Neural crest cell (in vitro differentiated cells): Measurements from ENCODE around the gene TNK2. TPM values are rescaled to one million over a fixed set of nuclear protein-coding genes. Genes with fewer than 3 reads are reported as not detected.
"Not testable (repeated sequence)": the region's sequence is repeated elsewhere in the genome, so short reads cannot be mapped to it uniquely, and the experiment has no call there.

ENCODE experiments used
- DNase-seq: peaks from one replicate; pipeline ENCODE4 v3.0.0; 2021; ENCODE audit warnings: low read depth, mixed read lengths, low spot score
- H3K27ac Mint-ChIP-seq: one replicate; pipeline ENCODE4 v1.8.0; 2021; ENCODE audit warnings: mild to moderate bottlenecking, mixed read lengths; ENCODE audit not compliant: unreplicated experiment
- H3K27me3 Mint-ChIP-seq: 2 replicates; pipeline ENCODE4 v1.8.0; 2021; ENCODE audit warnings: low read depth, mild to moderate bottlenecking, mixed read lengths
- H3K36me3 Mint-ChIP-seq: 2 replicates; pipeline ENCODE4 v1.8.0; 2021; ENCODE audit warnings: low read depth, mild to moderate bottlenecking, mixed read lengths
- H3K4me1 Mint-ChIP-seq: 2 replicates; pipeline ENCODE4 v1.8.0; 2021; ENCODE audit warnings: mixed read lengths
- H3K4me3 Mint-ChIP-seq: one replicate; pipeline ENCODE4 v1.8.0; 2021; ENCODE audit warnings: mild to moderate bottlenecking, mixed read lengths
- H3K9me3 Mint-ChIP-seq: 2 replicates; pipeline ENCODE4 v1.8.0; 2021; ENCODE audit warnings: mixed read lengths
- total RNA-seq: library from RNA; stranded (reverse); gene quantifications from 2 replicates; pipeline ENCODE4 v1.2.1, GENCODE V29; 2021
- TF ChIP-seq, protein P1 (sequence below): fragments of 200-600 bp; sonication (generic); conservative IDR thresholded peaks from 2 replicates; pipeline ENCODE4 v1.5.0; 2021; ENCODE audit warnings: antibody characterized with exemption, mild to moderate bottlenecking

The TNK2 gene
- total RNA-seq, 1 donor from 2014 or later, result 54.9 TPM

- peaks cover 6% of the 10 kb centered on the region for H3K27me3 Mint-ChIP-seq
- H3K27ac Mint-ChIP-seq, result no peak overlapping the region
- peaks cover 32% of the 10 kb centered on the region for H3K4me1 Mint-ChIP-seq
- TF ChIP-seq, protein P1, sequence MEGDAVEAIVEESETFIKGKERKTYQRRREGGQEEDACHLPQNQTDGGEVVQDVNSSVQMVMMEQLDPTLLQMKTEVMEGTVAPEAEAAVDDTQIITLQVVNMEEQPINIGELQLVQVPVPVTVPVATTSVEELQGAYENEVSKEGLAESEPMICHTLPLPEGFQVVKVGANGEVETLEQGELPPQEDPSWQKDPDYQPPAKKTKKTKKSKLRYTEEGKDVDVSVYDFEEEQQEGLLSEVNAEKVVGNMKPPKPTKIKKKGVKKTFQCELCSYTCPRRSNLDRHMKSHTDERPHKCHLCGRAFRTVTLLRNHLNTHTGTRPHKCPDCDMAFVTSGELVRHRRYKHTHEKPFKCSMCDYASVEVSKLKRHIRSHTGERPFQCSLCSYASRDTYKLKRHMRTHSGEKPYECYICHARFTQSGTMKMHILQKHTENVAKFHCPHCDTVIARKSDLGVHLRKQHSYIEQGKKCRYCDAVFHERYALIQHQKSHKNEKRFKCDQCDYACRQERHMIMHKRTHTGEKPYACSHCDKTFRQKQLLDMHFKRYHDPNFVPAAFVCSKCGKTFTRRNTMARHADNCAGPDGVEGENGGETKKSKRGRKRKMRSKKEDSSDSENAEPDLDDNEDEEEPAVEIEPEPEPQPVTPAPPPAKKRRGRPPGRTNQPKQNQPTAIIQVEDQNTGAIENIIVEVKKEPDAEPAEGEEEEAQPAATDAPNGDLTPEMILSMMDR, result no peak
- no peaks in the 10 kb centered on the region for H3K36me3 Mint-ChIP-seq
- DNase-seq, result no peak
- H3K9me3 Mint-ChIP-seq, result no peaks in the 10 kb centered on the region
- no peak overlapping the region for H3K4me3 Mint-ChIP-seq
Measured at GRCh38 chr3:195921334-195921791, 13.0 kb upstream of the TNK2 start.

- no peak overlapping the region for H3K27ac Mint-ChIP-seq
- H3K9me3 Mint-ChIP-seq, result no peaks in the 10 kb centered on the region
- TF ChIP-seq, protein P1, result no peak
- no peak for DNase-seq
- peaks cover 15% of the 10 kb centered on the region for H3K4me1 Mint-ChIP-seq
- H3K27me3 Mint-ChIP-seq, result peaks cover 10% of the 10 kb centered on the region
- H3K36me3 Mint-ChIP-seq, result no peaks in the 10 kb centered on the region
- H3K4me3 Mint-ChIP-seq, result no peak overlapping the region
Measured at GRCh38 chr3:195918176-195918575, 9.8 kb upstream of the TNK2 start.

GRCh38 chr3:195916991-195917390 lies 8.6 kb upstream of the TNK2 start:
- no peak for DNase-seq
- peaks cover 10% of the 10 kb centered on the region for H3K27me3 Mint-ChIP-seq
- H3K36me3 Mint-ChIP-seq, result no peaks in the 10 kb centered on the region
- no peaks in the 10 kb centered on the region for H3K9me3 Mint-ChIP-seq
- no peak overlapping the region for H3K4me3 Mint-ChIP-seq
- TF ChIP-seq, protein P1, result no peak
- no peak overlapping the region for H3K27ac Mint-ChIP-seq
- peaks cover 15% of the 10 kb centered on the region for H3K4me1 Mint-ChIP-seq

GRCh38 chr3:195916291-195916690 lies 7.9 kb upstream of the TNK2 start:
- no peak for DNase-seq
- no peaks in the 10 kb centered on the region for H3K9me3 Mint-ChIP-seq
- peaks cover 10% of the 10 kb centered on the region for H3K4me1 Mint-ChIP-seq

DNA sequence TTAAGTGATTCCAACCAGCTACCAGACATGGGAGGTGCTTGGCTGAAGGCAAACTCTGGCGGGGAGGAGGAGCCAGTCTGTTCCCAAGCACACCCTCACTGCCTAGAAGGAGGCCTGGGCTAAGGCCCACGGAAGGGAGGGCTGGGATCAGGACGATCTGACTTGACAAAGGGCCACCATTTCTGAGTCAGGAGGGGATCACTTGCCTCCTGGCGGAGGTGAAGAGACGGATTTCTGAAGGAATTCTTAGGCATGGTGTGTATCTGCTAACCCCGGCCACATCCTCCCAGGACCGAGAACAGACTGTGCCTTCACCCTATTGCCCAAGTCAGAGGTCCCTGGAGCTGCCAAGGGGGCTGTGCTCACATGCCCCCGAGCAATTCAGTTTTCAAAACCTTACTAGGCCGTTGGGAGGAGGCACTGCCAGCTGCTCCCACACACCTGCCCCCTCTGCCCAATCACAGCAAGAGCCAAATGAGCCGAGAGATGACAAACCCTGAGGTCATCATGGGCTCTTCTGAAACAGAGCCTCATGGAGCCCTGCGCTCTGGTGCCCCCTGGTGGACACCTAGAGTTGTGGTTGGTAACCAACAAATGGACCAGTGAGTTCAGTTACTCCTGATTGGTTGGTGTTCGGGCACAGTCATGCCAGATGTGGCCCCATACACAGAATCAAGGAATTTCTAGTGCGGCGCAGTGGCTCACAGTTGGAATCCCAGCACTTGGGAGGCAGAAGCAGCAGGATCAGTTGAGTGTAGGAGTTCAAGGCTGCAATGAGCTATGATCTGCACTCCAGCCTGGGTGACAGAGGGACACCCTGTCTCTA lies 6.5 kb upstream of the TNK2 start:
- peak overlapping the region; percentile 85 for H3K27ac Mint-ChIP-seq
- peak overlapping the region; percentile 58 for H3K4me3 Mint-ChIP-seq
- H3K36me3 Mint-ChIP-seq, result no peaks in the 10 kb centered on the region
- TF ChIP-seq, protein P1, result peak; percentile 98
- H3K9me3 Mint-ChIP-seq, result no peaks in the 10 kb centered on the region
- peaks cover 7% of the 10 kb centered on the region for H3K4me1 Mint-ChIP-seq
- H3K27me3 Mint-ChIP-seq, result peaks cover 10% of the 10 kb centered on the region
- DNase-seq, result peak; percentile 95

More at GRCh38 chr3:195916291-195916690, 7.9 kb upstream of the TNK2 start:
- no peak overlapping the region for H3K4me3 Mint-ChIP-seq
- TF ChIP-seq, protein P1, result no peak
- no peaks in the 10 kb centered on the region for H3K36me3 Mint-ChIP-seq
- no peak overlapping the region for H3K27ac Mint-ChIP-seq
- peaks cover 10% of the 10 kb centered on the region for H3K27me3 Mint-ChIP-seq

DNA sequence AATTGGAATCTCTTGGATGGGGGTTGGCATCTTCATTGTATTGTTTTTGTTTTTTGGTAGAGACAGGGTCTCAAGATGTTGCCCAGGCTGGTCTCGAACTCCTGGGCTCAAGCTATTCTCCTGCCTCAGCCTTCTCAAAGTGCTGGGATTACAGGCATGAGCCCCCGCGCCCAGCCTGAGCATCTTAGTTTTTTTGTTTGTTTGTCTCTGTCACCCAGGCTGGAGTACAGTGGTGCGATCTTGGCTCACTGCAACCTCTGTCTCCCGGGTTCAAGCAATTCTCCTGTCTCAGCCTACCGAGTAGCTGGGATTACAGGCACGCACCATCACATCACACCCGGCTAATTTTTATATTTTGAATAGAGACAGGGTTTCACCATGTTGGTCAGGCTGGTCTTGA lies 5.8 kb upstream of the TNK2 start:
- not testable (repeated sequence) for H3K27me3 Mint-ChIP-seq, DNase-seq, H3K9me3 Mint-ChIP-seq, H3K4me3 Mint-ChIP-seq, H3K4me1 Mint-ChIP-seq, H3K36me3 Mint-ChIP-seq
- H3K27ac Mint-ChIP-seq, result peak overlapping the region; percentile 85
